Fibroblast of mammary gland (primary cell): ENCODE data around the gene KRT25.

ENCODE experiments used
- DNase-seq: peaks from one replicate; pipeline ENCODE4 v3.0.0-alpha.2; 2010; ENCODE audit warnings: low read depth
- H3K4me3 ChIP-seq: 2 replicates; pipeline ENCODE4 v1.5.1; 2011; ENCODE audit warnings: low read depth, mild to moderate bottlenecking, low read length, moderate library complexity; ENCODE audit not compliant: control insufficient read depth
- TF ChIP-seq, protein P1 (sequence below): conservative IDR thresholded peaks from 2 replicates; pipeline ENCODE4 v1.5.1; 2011; ENCODE audit warnings: low read depth, low read length, inconsistent platforms; ENCODE audit not compliant: control insufficient read depth, insufficient read depth

Gene KRT25

DNA sequence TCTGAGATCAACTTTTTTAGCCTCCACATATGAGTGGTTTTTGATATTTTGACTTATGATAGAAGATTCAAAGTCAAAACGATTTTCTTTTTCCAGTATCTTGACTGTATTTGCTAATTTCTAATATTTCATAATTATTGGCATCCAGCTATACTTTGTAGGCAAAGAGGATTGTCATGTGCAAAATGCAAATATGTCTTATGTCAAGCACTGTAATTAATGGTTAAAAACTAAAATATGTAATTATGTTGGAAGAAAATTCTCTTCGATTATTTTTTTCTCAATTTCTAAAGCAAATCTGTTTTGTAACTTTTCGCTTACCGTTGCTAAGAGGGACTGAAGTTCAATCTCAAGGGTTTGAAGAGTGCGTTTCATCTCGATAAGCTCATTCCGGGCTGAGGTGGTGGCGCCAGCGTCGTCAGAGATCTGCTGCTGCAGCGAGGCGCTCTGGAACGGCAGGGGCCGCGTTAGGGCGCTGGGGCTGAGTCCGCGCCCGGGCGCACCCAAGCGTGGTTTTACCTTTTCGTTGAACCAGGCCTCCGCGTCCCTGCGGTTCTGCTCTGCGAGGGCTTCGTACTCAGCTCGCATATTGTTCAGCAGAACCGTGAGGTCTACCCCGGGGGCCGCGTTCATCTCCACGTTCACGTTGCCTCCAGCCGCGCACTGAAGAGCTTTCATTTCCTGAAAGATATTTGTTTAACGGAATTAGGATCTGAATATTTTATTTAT, 24.2 kb upstream of the KRT25 start:
- DNase-seq = no peak
- H3K4me3 ChIP-seq = no peak overlapping the region
- TF ChIP-seq, protein P1, sequence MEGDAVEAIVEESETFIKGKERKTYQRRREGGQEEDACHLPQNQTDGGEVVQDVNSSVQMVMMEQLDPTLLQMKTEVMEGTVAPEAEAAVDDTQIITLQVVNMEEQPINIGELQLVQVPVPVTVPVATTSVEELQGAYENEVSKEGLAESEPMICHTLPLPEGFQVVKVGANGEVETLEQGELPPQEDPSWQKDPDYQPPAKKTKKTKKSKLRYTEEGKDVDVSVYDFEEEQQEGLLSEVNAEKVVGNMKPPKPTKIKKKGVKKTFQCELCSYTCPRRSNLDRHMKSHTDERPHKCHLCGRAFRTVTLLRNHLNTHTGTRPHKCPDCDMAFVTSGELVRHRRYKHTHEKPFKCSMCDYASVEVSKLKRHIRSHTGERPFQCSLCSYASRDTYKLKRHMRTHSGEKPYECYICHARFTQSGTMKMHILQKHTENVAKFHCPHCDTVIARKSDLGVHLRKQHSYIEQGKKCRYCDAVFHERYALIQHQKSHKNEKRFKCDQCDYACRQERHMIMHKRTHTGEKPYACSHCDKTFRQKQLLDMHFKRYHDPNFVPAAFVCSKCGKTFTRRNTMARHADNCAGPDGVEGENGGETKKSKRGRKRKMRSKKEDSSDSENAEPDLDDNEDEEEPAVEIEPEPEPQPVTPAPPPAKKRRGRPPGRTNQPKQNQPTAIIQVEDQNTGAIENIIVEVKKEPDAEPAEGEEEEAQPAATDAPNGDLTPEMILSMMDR = no peak

DNA sequence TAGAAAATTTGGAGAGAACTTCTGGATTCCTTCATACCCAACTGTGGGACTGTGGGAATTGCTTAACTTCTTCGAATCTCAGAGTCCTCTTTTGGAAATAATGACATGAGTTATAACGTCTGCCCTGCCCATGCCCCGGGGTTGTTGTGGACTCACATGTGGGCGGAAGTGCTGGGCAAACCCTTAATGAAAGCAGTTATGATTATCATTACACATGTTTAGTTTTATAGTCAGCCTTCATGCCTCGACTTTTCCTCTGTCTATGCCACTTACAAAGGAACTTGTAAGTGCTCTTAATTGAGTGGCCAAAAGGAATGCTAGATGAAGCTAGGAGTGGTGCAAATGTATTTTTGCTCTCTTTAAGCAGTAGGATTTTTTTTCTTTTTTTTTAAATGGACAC, 23.3 kb upstream of the KRT25 start:
- DNase-seq = no peak
- TF ChIP-seq, protein P1 = no peak
- no peak overlapping the region for H3K4me3 ChIP-seq

DNA sequence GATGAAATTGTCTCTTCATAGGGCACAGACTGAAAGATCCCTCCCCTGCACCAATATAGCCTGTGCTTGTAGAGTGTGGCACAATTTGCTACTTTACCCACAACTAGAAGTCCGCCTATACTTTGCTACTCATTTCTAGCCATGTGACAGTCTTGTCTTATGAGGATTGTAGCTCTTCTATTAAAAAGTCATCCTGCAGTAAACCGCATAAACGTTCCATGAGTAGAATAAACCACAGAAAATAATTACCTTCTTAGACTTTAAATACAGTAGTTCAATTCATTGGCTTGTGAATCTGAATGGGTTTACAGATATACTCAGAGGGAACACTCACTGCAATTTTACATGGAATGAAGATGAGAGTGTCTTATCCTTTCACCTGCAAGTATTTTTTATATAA, 22.8 kb upstream of the KRT25 start:
- TF ChIP-seq, protein P1 = no peak
- no peak for DNase-seq
- no peak overlapping the region for H3K4me3 ChIP-seq

DNA sequence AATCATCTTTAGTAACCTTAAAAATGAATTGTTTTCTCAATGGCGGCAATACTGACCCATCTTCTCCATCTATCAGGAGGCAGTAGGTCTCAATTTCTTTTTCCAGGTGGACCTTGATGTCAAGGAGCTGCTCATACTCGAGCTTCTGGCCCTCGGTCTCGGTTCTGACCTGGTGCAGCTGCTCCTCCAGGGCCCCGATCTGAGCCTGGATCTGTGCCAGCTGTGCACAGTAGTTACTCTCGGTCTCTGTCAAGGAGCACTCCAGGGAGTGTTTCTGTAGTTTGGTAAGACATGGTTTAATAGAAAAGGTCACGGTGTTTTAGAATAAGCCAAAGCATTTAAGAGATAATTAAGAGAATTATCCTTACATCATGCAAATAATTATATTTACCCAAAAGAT, 22.3 kb upstream of the KRT25 start:
- H3K4me3 ChIP-seq = no peak overlapping the region
- no peak for DNase-seq
- TF ChIP-seq, protein P1 = no peak

DNA sequence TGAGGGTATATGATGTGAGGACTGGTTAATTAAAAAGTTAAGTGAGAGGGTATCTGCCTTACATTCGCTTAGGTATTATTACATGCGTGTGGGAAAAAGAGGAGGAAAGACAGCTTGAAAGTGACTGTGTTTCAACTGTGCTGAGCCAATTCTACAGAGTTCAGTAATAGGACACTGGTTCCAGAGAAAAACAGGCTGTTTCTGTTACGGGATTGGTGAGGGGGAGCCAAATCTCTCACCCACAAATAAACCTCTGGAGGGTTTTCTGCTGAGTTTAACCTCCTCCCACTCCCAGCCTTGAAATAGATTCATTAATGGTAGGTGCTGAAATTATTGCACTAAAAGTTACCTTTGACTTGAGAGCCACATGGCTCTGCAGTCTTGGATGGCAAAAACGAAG, 20.8 kb upstream of the KRT25 start:
- H3K4me3 ChIP-seq = no peak overlapping the region
- DNase-seq = no peak
- TF ChIP-seq, protein P1 = no peak

DNA sequence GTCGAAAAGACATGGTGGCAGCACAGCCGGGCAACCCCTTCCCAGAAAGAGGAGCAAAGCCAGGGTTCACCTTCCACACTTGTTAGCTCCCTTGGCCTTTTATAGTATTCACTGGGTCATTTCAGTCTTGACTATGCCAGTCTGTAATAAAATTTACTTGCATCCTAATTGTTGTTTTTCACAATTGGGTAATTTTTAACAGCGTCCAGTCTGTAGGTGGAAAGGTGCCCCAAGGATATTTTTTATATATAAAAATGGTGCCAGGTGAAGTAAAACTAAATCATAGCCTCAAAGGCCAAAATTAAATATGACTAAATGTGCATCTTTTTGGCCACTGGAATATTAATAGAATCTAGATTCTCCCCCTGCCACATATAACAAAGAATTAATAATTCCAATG, 17.0 kb upstream of the KRT25 start, which contains the start of gene KRT26:
KRT26 (minus strand) TSS at position 101 of the 400 bp plus-strand sequence; CDS start at position 13, 88 bp downstream.
- no peak for DNase-seq
- TF ChIP-seq, protein P1 = no peak
- no peak within 1 kb of the TSS for H3K4me3 ChIP-seq
